HG03354 (cell line): ENCODE results near the gene ERBB4.
"Not testable (repeated sequence)": the region's sequence is repeated elsewhere in the genome, so short reads cannot be mapped to it uniquely, and the experiment has no call there.

Experiments used
- ATAC-seq: cut with Tn5 transposase; IDR thresholded peaks from one replicate; pipeline ENCODE4 v1.9.1; 2021; ENCODE audit warnings: mild to moderate bottlenecking; ENCODE audit not compliant: unreplicated experiment, poor library complexity, severe bottlenecking

Gene ERBB4

DNA sequence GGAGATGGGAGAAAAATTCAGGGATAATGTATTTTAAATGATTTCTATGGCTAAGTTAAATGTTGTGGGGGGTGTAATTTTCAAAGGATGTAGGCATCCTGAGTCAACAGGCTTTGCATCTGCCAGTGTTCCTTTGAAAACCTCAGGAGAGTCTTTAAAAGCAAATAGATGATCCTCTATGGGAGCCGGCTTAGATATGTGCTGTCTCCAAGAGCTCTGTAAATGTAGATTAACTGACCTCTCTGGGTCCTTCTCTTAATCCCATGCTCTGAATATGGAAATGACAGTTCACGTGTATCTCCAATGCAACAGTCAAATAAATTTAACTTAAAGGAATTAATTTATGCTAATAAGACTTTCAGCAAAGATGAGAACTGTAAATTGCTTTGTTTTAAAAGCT lies 292.7 kb downstream of the ERBB4 start:
- no peak for ATAC-seq

DNA sequence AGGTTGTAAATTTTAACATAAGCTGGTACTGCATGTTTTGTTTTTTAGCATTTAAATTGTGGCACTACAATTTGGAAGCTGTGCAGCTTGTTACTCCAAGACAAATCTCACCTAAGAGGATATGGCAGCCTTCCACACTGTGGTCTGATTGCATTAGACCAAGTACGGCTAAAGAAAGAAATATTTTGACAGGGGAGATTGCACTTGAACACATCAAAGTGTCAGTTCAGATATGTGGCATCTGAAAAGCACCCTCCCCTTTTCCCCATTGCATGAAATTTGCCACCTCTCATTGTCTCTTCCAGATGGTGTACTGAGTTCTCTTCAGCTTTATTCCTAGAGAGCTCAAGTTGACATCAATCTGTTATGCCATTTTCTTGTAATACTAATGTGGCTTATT lies 295.9 kb downstream of the ERBB4 start:
- no peak for ATAC-seq

DNA sequence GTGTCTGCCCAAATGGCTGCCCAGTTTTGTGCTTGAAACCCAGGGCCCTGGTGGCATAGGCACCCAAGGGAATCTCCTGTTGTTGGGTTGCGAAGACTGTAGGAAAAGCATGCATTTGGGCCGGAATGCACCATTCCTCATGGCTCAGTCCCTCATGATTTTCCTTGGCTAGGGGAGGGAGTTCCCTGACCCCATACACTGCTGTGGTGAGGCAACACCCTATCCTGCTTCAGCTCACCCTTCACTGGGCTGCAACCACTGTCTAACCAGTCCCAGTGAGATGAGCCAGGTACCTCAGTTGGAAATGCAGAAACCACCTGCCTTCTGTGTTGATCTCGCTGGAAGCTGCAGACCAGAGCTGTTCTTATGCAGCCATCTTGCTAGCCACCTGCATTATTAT lies 300.4 kb downstream of the ERBB4 start:
- not testable (repeated sequence) for ATAC-seq

DNA sequence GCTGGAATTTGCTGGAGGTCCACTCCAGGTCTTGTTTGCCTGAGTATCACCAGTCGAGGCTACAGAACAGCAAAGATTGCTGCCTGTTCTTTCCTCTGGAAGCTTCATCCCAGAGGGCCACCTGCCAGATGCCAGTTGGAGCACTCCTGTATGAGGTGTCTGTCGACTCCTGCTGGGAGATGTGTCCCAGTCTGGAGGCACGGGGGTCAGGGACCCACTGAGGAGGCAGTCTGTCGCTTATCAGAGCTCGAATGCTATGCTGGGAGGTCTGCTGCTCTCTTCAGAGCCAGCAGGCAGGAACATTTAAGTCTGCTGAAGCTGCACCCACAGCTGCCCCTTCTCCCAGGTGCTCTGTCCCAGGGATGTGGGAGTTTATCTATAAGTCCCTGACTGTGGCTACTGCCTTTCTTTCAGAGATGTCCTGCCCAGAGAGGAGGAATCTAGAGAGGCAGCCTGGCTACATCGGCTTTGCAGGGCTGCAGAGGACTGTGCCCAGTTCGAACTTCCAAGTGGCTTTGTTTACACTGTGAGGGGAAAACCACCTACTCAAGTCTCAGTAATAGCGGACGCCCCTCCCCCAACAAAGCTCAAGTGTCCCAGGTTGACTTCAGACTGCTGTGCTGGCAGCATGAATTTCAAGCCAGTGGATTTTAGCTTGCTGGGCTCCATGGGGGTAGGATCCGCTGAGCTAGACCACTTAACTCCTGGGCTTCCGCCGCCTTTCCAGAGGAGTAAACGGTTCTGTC lies 301.1 kb downstream of the ERBB4 start:
- ATAC-seq: no peak

DNA sequence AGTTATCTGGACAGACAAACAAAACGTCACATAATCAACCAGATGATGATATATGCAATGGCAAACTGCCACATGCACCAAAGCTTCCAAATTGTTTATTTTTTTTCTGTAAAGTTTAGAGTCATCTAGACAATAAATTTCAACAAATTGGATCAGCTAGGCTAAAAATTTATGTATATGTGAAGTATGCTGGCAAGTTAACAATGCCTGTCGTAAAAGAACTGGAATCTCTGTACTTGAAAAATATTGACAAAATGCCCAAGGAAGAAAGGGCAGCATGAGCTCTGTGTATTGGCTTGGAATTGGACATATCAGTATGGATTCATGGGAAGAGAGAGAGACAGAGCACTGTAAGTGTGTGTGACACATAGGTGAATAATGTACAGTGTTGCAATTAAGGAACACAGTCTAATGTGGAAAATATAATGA lies 309.8 kb downstream of the ERBB4 start:
- ATAC-seq: no peak

DNA sequence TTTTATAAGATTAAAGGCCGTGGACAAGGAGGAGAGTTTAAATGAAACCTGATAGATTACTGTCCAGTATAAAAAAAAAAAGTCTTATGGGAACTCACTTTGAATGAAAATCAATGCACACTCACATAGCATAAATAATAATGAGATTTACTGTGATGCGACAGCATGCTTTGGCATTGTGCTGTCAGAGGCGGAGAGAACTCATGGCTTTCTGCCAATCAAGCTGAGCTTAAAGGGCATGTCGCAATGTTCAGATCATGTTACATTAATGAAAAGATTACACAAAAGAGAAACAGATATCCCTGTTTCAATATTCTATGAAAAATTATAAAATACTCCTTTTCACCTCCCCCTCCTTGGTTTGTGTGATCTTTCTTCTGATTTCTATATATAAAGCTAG lies 310.8 kb downstream of the ERBB4 start:
- no peak for ATAC-seq

DNA sequence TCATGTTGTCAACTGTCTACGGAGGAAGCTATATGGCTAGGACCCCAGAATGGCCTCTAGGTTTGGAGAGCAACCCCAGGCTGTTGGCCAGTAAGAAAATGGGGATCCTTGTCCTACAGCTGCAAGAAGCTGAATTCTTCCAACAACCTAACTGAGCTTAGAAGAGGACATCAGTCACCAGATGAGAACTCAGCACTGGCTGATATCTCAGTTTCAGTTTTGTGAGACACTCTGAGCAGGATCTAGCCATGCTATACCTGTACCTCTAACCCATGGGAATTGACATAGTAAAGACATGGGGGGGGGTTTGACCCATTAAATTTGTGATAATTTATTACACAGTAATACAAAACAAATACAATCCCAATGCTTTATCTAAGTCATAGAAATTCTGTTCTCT lies 312.5 kb downstream of the ERBB4 start:
- no peak for ATAC-seq

DNA sequence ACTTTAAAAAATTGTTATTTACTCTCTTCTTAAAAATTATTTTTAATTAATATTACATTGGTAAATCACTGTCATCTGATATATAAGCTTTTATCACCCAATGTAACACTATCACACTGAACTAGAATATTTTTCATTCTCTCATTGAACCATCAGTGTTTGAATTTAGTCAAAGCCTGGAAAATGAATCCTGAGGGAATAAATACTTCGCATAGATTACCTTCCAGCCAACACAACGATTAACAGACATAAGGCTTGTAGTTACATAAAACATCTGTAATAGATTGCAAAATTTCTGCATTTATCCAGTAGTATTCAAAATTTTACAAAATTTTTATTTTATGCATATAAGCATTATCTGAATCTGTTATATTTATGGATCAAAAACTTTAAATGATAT lies 314.9 kb downstream of the ERBB4 start:
- ATAC-seq: no peak

DNA sequence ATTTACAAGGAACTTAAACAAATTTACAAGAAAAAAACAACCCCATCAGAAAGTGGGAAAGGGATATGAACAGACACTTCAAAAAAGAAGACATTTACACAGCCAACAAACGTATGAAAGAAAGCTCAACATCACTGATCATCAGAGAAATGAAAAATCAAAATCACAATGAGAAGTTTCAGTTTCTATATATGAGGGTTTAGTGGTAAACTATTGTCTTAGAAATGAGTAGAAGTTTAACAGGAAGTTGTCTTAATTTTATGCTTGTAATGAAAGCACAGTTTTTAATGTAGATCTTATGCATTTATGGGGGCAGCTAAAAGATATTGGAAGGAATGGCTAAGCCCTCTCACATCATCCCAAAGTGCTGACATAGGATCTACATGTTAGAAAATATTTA lies 325.4 kb downstream of the ERBB4 start:
- ATAC-seq: peak; percentile 62

DNA sequence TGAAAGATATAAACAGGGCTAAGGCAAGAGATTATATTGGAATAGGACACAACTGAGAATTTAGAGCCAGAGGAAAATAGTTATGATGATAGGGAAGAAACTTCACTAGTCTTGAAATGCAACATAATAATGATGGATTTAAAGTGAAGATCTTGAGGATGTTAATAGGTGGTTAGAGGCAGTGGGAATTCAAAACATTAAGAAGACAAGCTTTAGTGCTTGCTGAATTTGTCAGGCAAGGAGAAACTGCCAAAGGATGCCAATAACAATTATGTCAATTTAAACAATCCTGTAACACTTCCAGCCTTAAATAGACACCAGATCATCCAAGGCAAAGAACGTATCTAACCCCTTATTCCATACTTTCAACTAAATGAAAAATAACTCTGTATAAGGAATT lies 330.1 kb downstream of the ERBB4 start:
- ATAC-seq: no peak

DNA sequence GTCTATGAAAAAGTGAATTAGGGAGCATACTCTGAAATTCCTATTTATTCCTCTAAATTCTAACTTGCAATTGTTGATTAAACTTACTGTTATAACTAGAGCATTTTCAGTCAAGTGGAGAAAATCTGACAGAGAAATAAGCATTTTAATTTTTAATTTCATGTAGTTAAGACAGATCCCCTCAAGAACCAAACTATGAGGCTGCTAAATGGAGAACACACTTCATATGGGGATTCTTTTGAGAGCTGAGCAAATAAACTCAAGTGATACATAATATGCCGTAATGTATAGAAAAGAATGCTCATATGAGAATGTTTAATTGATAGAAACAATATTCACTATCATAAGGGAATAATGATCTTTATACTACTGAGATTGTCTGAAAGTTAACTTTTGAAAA lies 340.8 kb downstream of the ERBB4 start:
- no peak for ATAC-seq

DNA sequence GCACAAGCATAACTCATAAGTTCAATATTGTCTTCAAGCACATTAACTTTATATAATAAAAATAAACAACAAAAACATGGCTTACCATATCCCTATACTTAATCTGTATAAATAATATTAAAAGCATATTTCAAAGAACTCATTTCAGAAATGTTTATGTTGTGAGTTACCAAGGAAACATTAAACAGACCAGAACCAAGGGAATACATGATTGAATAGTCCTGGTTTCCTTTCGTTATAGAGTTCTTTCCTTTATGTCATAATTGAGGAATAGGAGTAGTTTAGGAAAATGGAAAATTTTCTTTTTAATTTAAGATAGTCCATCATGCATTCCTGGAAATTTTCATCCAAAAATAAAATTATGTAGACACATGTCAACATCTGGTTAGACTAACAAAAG lies 343.0 kb downstream of the ERBB4 start:
- ATAC-seq: no peak

DNA sequence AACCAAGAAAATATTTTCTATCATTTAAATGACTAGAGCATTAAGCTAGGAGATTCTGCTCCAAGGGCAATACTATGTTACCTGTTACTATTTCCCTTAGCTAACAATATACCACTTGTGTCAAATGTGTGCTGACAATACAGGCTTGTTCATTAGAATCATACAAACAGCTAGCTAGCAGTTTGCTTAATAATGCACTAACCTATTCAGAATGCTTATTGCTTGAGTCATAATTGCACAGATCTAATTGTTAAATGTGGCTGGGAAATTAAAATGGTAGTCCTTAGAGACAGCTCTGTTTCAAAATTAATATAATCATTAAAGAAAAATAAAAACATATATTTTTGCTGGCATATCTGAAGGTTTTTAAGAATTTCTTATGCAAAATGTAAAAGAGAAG lies 344.2 kb downstream of the ERBB4 start:
- ATAC-seq: no peak

DNA sequence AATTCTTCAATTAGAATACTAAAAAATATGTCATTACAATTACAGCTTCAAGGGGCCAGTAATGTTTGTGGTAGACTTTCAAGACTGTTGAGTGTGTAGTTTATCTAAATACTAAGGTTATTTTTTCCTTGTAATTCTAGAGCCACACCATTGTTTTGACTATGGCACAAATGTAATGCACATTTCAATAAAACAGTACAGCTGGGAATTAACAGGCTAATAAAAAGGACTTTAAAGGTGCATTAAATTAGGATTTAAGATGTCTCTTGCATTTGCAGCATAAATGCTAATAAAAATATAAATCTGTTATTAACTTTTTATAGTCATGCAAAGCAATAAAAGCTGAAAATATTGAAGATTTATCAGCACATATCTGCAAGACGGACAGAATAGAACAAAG lies 344.8 kb downstream of the ERBB4 start:
- ATAC-seq: no peak

DNA sequence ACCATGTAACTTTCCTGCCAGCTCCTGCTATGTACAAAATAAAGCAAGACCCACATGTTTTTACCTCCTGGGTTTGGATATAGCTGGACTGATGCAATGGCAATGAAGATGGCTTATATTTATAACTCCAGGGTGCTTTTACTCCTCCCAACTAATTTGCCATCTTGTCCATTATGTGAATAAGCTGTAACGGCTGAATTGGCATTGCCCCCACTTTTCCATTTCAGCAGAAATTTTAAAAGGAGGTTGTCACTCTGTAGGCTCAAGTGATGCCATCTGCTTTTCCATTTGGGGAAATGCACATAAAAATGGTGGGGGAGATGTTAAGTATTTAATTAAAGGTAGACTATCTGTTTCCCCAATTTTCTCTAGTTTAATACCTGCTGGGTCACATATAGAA lies 345.5 kb downstream of the ERBB4 start:
- no peak for ATAC-seq

DNA sequence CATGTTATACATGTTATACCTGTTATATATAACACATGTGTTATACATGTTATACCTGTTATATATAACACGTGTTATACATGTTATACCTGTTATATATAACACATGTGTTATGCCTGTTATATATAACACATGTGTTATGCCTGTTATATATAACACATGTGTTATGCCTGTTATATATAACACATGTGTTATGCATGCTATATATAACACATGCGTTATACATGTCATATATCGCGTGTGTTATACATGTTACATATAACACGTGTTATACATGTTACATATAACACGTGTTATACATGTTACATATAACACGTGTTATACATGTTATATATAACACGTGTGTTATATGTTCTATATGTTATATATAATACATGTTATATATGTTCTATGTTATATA lies 347.2 kb downstream of the ERBB4 start:
- not testable (repeated sequence) for ATAC-seq

DNA sequence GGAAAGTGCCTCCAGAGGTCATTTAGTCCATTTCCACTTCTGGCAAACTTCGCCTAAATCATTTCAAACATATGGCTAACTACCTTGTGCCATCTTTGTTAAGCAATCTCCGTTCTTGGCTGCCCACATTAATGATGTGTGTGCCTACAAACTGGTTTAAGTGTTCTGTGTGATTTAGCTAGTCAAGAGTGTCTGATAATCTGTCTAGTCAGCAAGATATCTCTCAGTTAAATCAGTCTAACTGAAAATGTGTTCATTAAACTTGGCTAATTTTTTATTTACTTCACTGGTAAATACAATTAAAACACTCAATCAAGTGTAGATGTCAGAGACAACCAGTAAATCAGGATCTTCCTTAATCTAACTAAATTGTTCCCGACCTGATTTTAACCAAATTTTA lies 352.4 kb downstream of the ERBB4 start:
- ATAC-seq: no peak

DNA sequence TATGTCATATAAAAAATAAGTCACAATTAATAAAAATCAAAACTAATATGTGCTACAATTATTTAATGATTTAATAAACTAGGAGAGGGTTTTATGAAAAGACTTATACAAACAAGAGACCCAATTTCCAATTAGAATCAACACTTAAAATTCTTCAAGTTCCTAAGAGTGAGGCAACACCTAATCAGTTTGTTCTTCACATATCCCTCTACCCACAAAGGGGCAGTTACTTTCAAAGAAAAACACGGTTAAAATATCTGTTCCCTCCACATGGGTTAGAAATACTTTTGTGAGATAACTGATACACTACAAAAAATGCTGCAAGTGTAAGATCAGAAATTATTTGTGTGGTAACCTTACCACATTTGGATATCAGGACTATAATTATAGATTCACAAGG lies 357.0 kb downstream of the ERBB4 start:
- ATAC-seq: no peak

DNA sequence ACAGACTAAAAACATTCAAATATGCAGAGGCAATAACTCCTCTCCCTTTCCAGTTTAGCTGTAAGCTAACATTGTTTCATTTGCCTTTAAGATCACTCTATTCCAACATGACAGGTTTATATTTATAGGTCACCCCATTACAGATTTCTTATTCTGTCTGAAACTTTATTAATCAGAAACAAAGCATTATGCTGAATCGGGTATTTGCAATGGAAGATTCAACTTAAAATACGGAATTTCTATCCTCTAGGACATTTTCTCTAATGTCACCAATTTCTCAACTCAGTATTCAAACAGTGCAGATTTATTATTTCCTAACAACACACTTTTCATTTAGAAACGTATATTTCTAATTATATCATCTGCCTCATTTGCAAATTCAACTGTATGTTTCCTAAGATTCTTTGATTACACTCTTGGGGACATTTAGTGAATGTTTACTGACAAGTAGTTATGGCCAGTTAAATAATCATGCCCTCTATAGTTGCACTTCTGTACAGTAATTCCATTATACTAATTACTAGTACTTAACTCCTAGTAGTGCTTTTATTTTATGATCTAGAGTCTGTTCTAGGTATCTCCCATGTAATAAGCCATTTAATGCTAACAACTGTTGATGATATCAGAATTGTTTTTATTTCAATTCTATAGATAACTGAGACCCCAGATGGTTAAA lies 358.1 kb downstream of the ERBB4 start:
- no peak for ATAC-seq

DNA sequence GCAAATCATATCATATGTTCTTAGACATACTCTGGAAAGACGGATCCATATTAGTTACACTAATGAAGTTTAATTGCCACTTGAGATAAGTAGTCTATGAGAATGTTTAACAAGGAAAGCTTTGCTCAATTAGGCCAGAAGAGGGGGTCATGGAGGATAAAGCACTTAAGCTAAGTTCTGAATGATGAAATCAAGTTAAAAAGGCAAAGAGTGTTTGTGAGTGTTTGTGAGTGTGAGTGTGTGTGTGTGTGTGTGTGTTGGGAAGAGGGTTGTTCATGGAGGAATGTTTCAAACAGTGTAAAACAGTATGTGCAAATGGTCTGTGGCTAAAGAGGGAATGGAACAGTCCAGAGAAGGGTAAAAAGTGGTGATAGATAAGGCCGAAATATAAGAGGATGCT lies 360.9 kb downstream of the ERBB4 start:
- no peak for ATAC-seq

DNA sequence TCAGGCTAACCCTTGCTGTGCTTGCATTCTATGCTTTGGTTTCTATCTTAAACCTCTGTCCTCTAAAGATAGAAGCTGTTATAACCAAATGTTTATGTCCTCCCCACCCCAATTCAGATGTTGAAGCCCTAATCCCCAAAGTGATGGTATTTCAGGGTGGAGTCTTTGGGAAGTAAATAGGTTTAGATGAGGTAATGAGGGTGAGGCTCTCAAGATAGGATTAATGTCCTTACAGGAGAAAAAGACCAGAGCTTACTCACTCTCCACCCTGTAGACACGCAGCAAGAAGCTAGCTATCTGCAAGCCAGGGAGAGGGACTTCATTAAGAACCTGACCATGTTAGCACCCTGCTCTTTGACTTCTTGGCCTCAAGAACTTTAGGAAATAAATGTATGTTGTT lies 362.5 kb downstream of the ERBB4 start:
- ATAC-seq: no peak
